Neural progenitor cell (in vitro differentiated cells): Measurements from ENCODE around the gene CCDC80.

Source experiments
- CTCF ChIP-seq: fragments of 200-600 bp; sonication (generic); IDR thresholded peaks from 2 replicates; pipeline ENCODE4 v1.5.1; 2017; ENCODE audit warnings: antibody characterized with exemption, mild to moderate bottlenecking
- EZH2 ChIP-seq: fragments of 200-600 bp; sonication (generic); IDR thresholded peaks from 2 replicates; pipeline ENCODE4 v1.6.1; 2017; ENCODE audit warnings: antibody characterized with exemption, mild to moderate bottlenecking, moderate library complexity
- EZH2phosphoT487 ChIP-seq: fragments of 200-600 bp; sonication (generic); IDR thresholded peaks from 2 replicates; pipeline ENCODE4 v1.6.1; 2017; ENCODE audit warnings: antibody characterized with exemption

GRCh38 chr3:112640276-112640929 lies 540 bp downstream of the CCDC80 start:
- TF ChIP-seq EZH2 (no peak), CTCF (no peak), EZH2phosphoT487 (no peak)
